Fibroblast of villous mesenchyme (primary cell): ENCODE results near the gene DRP2. TPM values are rescaled to one million over a fixed set of nuclear protein-coding genes. Genes with fewer than 3 reads are reported as not detected.
"Not testable (repeated sequence)": the region's sequence is repeated elsewhere in the genome, so short reads cannot be mapped to it uniquely, and the experiment has no call there.

Experiments used
- DNase-seq: peaks from one replicate; pipeline ENCODE4 v3.0.0-alpha.2; 2010; ENCODE audit warnings: low read depth
- H3K4me3 ChIP-seq: 2 replicates; pipeline ENCODE4 v1.5.1; 2011; ENCODE audit warnings: low read depth, mild to moderate bottlenecking, low read length
- CTCF ChIP-seq: IDR thresholded peaks from 2 replicates; pipeline ENCODE4 v1.5.1; 2012; ENCODE audit warnings: low read depth, mild to moderate bottlenecking, low read length; ENCODE audit not compliant: insufficient read depth
- total RNA-seq: library from RNA; depleted of rRNA; stranded (reverse); fragments of >200 nt; gene quantifications from 2 replicates; pipeline ENCODE4 v1.2.3, GENCODE V29; 2012

DRP2 gene, protein sequence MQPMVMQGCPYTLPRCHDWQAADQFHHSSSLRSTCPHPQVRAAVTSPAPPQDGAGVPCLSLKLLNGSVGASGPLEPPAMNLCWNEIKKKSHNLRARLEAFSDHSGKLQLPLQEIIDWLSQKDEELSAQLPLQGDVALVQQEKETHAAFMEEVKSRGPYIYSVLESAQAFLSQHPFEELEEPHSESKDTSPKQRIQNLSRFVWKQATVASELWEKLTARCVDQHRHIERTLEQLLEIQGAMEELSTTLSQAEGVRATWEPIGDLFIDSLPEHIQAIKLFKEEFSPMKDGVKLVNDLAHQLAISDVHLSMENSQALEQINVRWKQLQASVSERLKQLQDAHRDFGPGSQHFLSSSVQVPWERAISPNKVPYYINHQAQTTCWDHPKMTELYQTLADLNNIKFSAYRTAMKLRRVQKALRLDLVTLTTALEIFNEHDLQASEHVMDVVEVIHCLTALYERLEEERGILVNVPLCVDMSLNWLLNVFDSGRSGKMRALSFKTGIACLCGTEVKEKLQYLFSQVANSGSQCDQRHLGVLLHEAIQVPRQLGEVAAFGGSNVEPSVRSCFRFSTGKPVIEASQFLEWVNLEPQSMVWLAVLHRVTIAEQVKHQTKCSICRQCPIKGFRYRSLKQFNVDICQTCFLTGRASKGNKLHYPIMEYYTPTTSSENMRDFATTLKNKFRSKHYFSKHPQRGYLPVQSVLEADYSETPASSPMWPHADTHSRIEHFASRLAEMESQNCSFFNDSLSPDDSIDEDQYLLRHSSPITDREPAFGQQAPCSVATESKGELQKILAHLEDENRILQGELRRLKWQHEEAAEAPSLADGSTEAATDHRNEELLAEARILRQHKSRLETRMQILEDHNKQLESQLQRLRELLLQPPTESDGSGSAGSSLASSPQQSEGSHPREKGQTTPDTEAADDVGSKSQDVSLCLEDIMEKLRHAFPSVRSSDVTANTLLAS
- total RNA-seq: 0.97 and 2.6 TPM in 2 replicates

DNA sequence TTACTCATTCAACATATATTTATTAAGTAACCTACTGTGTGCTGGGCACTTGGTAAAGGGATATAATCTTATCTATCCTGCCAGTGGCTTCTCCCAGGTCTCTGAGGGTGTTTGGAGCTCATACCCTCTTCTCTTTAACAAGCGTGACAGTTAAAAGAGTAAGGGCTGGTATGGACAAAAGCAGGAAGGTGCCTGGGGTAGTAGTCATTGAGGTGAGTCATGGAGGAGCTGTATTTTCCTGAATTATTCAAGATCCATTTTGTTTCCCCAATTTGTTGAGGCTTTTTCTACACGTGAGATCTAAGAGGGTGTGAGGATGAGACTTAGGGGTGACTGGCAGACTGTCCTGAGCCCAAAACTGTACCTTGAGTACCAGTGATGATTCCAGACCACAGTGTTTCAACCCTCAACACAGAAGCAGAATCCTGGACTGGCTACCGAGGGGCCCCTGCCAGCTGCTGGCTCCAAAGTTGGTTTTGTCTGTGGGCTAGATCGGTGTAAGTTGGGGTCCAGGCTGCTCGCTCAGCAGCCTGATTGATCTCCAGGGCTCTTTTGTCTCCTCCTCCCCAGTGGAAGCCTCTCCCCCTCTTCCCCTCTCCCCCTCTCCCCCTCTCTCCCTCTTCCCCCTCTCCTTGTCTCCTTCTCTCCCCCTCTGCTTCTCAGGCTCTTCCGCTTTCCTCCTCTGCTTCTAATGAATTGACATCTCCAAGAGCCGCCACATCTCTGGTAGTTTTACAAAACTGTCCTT is at the start of gene DRP2:
Gene DRP2 (plus strand): TSS at position 671 of the 748 bp plus-strand sequence. CDS start 11,862 bp downstream, outside the sequence.
- no peak for DNase-seq
- H3K4me3 ChIP-seq: no peak within 1 kb of the TSS
- no peak for TF ChIP-seq CTCF

DNA sequence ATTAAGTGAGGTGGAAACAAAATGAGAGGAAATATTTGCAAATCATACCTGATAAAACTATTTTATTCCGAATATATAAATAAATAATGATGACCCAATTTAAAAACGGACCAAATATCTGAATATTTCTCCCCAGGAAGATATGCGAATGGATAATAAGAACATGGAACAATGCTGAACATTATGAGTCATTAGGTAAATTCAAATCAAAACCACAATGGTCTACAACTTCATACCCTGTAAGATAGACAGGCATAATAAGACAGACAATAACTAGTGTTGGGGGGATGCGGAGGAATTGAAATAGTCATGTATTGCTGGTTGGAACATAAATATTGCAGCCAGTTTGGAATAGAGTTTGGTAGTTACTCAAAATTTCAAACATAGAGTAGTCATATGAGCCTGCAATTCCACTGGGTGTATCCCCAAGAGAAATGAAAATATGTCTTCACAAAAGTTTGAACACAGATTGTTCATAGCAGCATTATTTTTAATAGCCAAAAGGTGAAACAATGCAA is 47.6 kb upstream of the DRP2 start:
- no peak overlapping the region for H3K4me3 ChIP-seq
- no peak for DNase-seq
- no peak for TF ChIP-seq CTCF

GRCh38 chrX:101176439-101176838 is 43.1 kb upstream of the DRP2 start:
- H3K4me3 ChIP-seq: no peak overlapping the region
- TF ChIP-seq CTCF: no peak
- DNase-seq: peak; percentile 6

- DNase-seq: peak; percentile 67
Observed at GRCh38 chrX:101184876-101185275, 34.7 kb upstream of the DRP2 start.

DNA sequence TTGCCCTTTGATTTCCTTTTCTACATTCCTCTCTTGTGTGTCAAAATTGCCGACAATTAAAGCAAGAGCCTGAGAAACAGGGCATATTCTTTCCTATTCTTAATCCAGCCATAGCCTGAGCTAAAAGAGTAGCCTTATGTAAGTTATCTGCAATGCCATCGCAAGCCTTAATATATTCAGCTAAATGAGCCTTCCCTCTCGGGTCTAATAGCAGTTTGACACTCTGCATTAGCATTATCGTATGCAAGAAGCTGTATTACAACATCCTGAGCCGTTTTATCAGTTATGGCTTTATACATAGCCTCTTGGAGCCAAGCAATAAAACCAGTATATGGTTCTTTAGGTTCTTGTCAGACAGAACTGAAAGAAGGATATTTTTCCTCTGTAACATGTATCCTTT is 31.6 kb upstream of the DRP2 start:
- not testable (repeated sequence) for H3K4me3 ChIP-seq
- DNase-seq: peak; percentile 38

More at GRCh38 chrX:101184876-101185275, 34.7 kb upstream of the DRP2 start:
- not testable (repeated sequence) for H3K4me3 ChIP-seq

DNA sequence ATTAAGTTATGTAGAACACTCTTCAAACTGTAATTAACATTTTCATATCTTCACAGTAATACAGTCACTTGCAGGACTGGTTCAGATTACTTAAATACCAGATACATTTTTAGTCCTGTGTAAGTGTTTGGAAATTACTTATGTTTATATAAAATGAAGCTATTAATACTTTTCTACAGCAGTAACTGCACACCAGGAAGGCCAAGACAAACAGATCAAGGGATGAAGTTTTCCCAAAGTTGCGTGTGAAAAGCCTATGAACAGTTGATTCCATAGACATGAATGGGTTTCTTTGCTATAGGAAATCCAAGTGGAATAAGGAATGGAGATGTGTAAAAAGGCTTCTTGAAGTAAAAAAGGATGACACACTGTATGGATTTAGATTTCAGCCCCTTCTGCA is 28.9 kb upstream of the DRP2 start:
- H3K4me3 ChIP-seq: no peak overlapping the region
- no peak for DNase-seq
- TF ChIP-seq CTCF: no peak

GRCh38 chrX:101191217-101191750 is 28.3 kb upstream of the DRP2 start:
- no peak for DNase-seq
- TF ChIP-seq CTCF: no peak
- no peak overlapping the region for H3K4me3 ChIP-seq
